ENCODE data around the gene RPL13A.
A peak's percentile ranks its signal among the peaks of the same experiment; 100 is the strongest.

RPL13A gene

GRCh38 chr19:49518033-49518432 is 30.6 kb downstream of the RPL13A start:
- H3K4me1 ChIP-seq (ENCODE audit: control insufficient read depth in 5 of 5, insufficient read depth in 5 of 5, low read length in 5 of 5) = peaks cover 6 to 54% (median 46%) of the 10 kb centered on the region in 5 donors
- no peak overlapping the region for H3K4me3 ChIP-seq (ENCODE audit: low read depth in 1 of 5, low read length in 5 of 5)
- peaks cover 0 to 17% (median 12%) of the 10 kb centered on the region in 5 donors for H3K36me3 ChIP-seq (ENCODE audit: control insufficient read depth in 5 of 5, insufficient read depth in 5 of 5, low read length in 5 of 5)
- H3K27me3 ChIP-seq (ENCODE audit: control insufficient read depth in 5 of 5, insufficient read depth in 4 of 5, low read length in 5 of 5) = no peaks in the 10 kb centered on the region
- H3K9me3 ChIP-seq (ENCODE audit: control insufficient read depth in 5 of 5, low read length in 5 of 5) = no peaks in the 10 kb centered on the region
- H3K27ac ChIP-seq (ENCODE audit: low read depth, low read length) = peak overlapping the region; percentile 50
- no peak overlapping the region for H3K9ac ChIP-seq (ENCODE audit: low read length in 5 of 5)

- no peak overlapping the region for H3K4me3 ChIP-seq (ENCODE audit: low read depth in 1 of 5, low read length in 5 of 5)
- no peak overlapping the region for H3K9ac ChIP-seq (ENCODE audit: low read length in 5 of 5)
- no peaks in the 10 kb centered on the region for H3K9me3 ChIP-seq (ENCODE audit: control insufficient read depth in 5 of 5, low read length in 5 of 5)
- H3K27ac ChIP-seq (ENCODE audit: low read depth, low read length) = peak overlapping the region; percentile 35
- peaks cover 6 to 31% (median 20%) of the 10 kb centered on the region in 5 donors for H3K4me1 ChIP-seq (ENCODE audit: control insufficient read depth in 5 of 5, insufficient read depth in 5 of 5, low read length in 5 of 5)
- H3K36me3 ChIP-seq (ENCODE audit: control insufficient read depth in 5 of 5, insufficient read depth in 5 of 5, low read length in 5 of 5) = peaks cover 0 to 30% (median 27%) of the 10 kb centered on the region in 5 donors
- no peaks in the 10 kb centered on the region for H3K27me3 ChIP-seq (ENCODE audit: control insufficient read depth in 5 of 5, insufficient read depth in 4 of 5, low read length in 5 of 5)
These were observed 33.4 kb downstream of the RPL13A start for GRCh38 chr19:49520705-49521319.

- Histone ChIP-seq H3K27ac (ENCODE audit: low read depth, low read length) (no peak overlapping the region), H3K36me3 (ENCODE audit: control insufficient read depth in 5 of 5, insufficient read depth in 5 of 5, low read length in 5 of 5) (peaks cover 0 to 38% (median 29%) of the 10 kb centered on the region in 5 donors)
These were observed 37.5 kb downstream of the RPL13A start for GRCh38 chr19:49524812-49525455.

GRCh38 chr19:49528211-49528771 is 40.9 kb downstream of the RPL13A start:
- Histone ChIP-seq H3K4me1 (ENCODE audit: control insufficient read depth in 5 of 5, insufficient read depth in 5 of 5, low read length in 5 of 5) (peaks cover 0 to 33% (median 18%) of the 10 kb centered on the region in 5 donors), H3K36me3 (ENCODE audit: control insufficient read depth in 5 of 5, insufficient read depth in 5 of 5, low read length in 5 of 5) (peaks cover 0 to 45% (median 25%) of the 10 kb centered on the region in 5 donors), H3K9ac (ENCODE audit: low read length in 5 of 5) (peak overlapping the region in 4 of 5 donors; percentile 30 to 71 (median 43)), H3K27ac (ENCODE audit: low read depth, low read length) (peak overlapping the region; percentile 23), H3K4me3 (ENCODE audit: low read depth in 1 of 5, low read length in 5 of 5) (peak overlapping the region; percentile 55 to 75 (median 69)), H3K27me3 (ENCODE audit: control insufficient read depth in 5 of 5, insufficient read depth in 4 of 5, low read length in 5 of 5) (no peaks in the 10 kb centered on the region), H3K9me3 (ENCODE audit: control insufficient read depth in 5 of 5, low read length in 5 of 5) (no peaks in the 10 kb centered on the region)

More at GRCh38 chr19:49524812-49525455, 37.5 kb downstream of the RPL13A start:
- H3K9me3 ChIP-seq (ENCODE audit: control insufficient read depth in 5 of 5, low read length in 5 of 5) = no peaks in the 10 kb centered on the region
- H3K27me3 ChIP-seq (ENCODE audit: control insufficient read depth in 5 of 5, insufficient read depth in 4 of 5, low read length in 5 of 5) = no peaks in the 10 kb centered on the region
- no peak overlapping the region for H3K4me3 ChIP-seq (ENCODE audit: low read depth in 1 of 5, low read length in 5 of 5)
- H3K9ac ChIP-seq (ENCODE audit: low read length in 5 of 5) = no peak overlapping the region
- H3K4me1 ChIP-seq (ENCODE audit: control insufficient read depth in 5 of 5, insufficient read depth in 5 of 5, low read length in 5 of 5) = peaks cover 4 to 33% (median 21%) of the 10 kb centered on the region in 5 donors

- peaks cover 0 to 48% (median 30%) of the 10 kb centered on the region in 5 donors for H3K4me1 ChIP-seq (ENCODE audit: control insufficient read depth in 5 of 5, insufficient read depth in 5 of 5, low read length in 5 of 5)
- H3K27me3 ChIP-seq (ENCODE audit: control insufficient read depth in 5 of 5, insufficient read depth in 4 of 5, low read length in 5 of 5) = no peaks in the 10 kb centered on the region
- H3K9me3 ChIP-seq (ENCODE audit: control insufficient read depth in 5 of 5, low read length in 5 of 5) = no peaks in the 10 kb centered on the region
- peaks cover 0 to 43% (median 18%) of the 10 kb centered on the region in 5 donors for H3K36me3 ChIP-seq (ENCODE audit: control insufficient read depth in 5 of 5, insufficient read depth in 5 of 5, low read length in 5 of 5)
- no peak overlapping the region for H3K27ac ChIP-seq (ENCODE audit: low read depth, low read length)
- no peak overlapping the region for H3K4me3 ChIP-seq (ENCODE audit: low read depth in 1 of 5, low read length in 5 of 5)
- H3K9ac ChIP-seq (ENCODE audit: low read length in 5 of 5) = no peak overlapping the region
These were observed 43.3 kb downstream of the RPL13A start for GRCh38 chr19:49530708-49531107.

GRCh38 chr19:49533551-49534488 is 46.4 kb downstream of the RPL13A start:
- H3K9me3 ChIP-seq (ENCODE audit: control insufficient read depth in 5 of 5, low read length in 5 of 5) = no peaks in the 10 kb centered on the region

GRCh38 chr19:49534632-49535385 is 47.4 kb downstream of the RPL13A start:
- H3K9me3 ChIP-seq (ENCODE audit: control insufficient read depth in 5 of 5, low read length in 5 of 5) = no peaks in the 10 kb centered on the region
- peaks cover 0 to 58% (median 36%) of the 10 kb centered on the region in 5 donors for H3K36me3 ChIP-seq (ENCODE audit: control insufficient read depth in 5 of 5, insufficient read depth in 5 of 5, low read length in 5 of 5)
- no peak overlapping the region for H3K9ac ChIP-seq (ENCODE audit: low read length in 5 of 5)
- peaks cover 0 to 29% (median 16%) of the 10 kb centered on the region in 5 donors for H3K4me1 ChIP-seq (ENCODE audit: control insufficient read depth in 5 of 5, insufficient read depth in 5 of 5, low read length in 5 of 5)
- no peak overlapping the region for H3K27ac ChIP-seq (ENCODE audit: low read depth, low read length)
- H3K4me3 ChIP-seq (ENCODE audit: low read depth in 1 of 5, low read length in 5 of 5) = peak overlapping the region in 1 of 5 donors; percentile 58
- no peaks in the 10 kb centered on the region for H3K27me3 ChIP-seq (ENCODE audit: control insufficient read depth in 5 of 5, insufficient read depth in 4 of 5, low read length in 5 of 5)

More at GRCh38 chr19:49533551-49534488, 46.4 kb downstream of the RPL13A start:
- no peaks in the 10 kb centered on the region for H3K27me3 ChIP-seq (ENCODE audit: control insufficient read depth in 5 of 5, insufficient read depth in 4 of 5, low read length in 5 of 5)
- peak overlapping the region in 4 of 5 donors; percentile 56 to 72 (median 62) for H3K4me3 ChIP-seq (ENCODE audit: low read depth in 1 of 5, low read length in 5 of 5)
- peaks cover 0 to 33% (median 20%) of the 10 kb centered on the region in 5 donors for H3K4me1 ChIP-seq (ENCODE audit: control insufficient read depth in 5 of 5, insufficient read depth in 5 of 5, low read length in 5 of 5)
- no peak overlapping the region for H3K27ac ChIP-seq (ENCODE audit: low read depth, low read length)
- H3K36me3 ChIP-seq (ENCODE audit: control insufficient read depth in 5 of 5, insufficient read depth in 5 of 5, low read length in 5 of 5) = peaks cover 0 to 52% (median 28%) of the 10 kb centered on the region in 5 donors
- peak overlapping the region in 1 of 5 donors; percentile 41 for H3K9ac ChIP-seq (ENCODE audit: low read length in 5 of 5)

GRCh38 chr19:49536921-49537462 is 49.6 kb downstream of the RPL13A start:
- Histone ChIP-seq H3K9ac (ENCODE audit: low read length in 5 of 5) (no peak overlapping the region), H3K36me3 (ENCODE audit: control insufficient read depth in 5 of 5, insufficient read depth in 5 of 5, low read length in 5 of 5) (peaks cover 0 to 61% (median 37%) of the 10 kb centered on the region in 5 donors), H3K4me3 (ENCODE audit: low read depth in 1 of 5, low read length in 5 of 5) (no peak overlapping the region), H3K9me3 (ENCODE audit: control insufficient read depth in 5 of 5, low read length in 5 of 5) (no peaks in the 10 kb centered on the region), H3K27me3 (ENCODE audit: control insufficient read depth in 5 of 5, insufficient read depth in 4 of 5, low read length in 5 of 5) (no peaks in the 10 kb centered on the region), H3K27ac (ENCODE audit: low read depth, low read length) (no peak overlapping the region), H3K4me1 (ENCODE audit: control insufficient read depth in 5 of 5, insufficient read depth in 5 of 5, low read length in 5 of 5) (peaks cover 0 to 25% (median 16%) of the 10 kb centered on the region in 5 donors)

GRCh38 chr19:49538643-49539042 is 51.2 kb downstream of the RPL13A start:
- Histone ChIP-seq H3K9me3 (ENCODE audit: control insufficient read depth in 5 of 5, low read length in 5 of 5) (no peaks in the 10 kb centered on the region), H3K27me3 (ENCODE audit: control insufficient read depth in 5 of 5, insufficient read depth in 4 of 5, low read length in 5 of 5) (no peaks in the 10 kb centered on the region), H3K27ac (ENCODE audit: low read depth, low read length) (no peak overlapping the region), H3K4me1 (ENCODE audit: control insufficient read depth in 5 of 5, insufficient read depth in 5 of 5, low read length in 5 of 5) (peaks cover 0 to 16% (median 8%) of the 10 kb centered on the region in 5 donors), H3K36me3 (ENCODE audit: control insufficient read depth in 5 of 5, insufficient read depth in 5 of 5, low read length in 5 of 5) (peaks cover 0 to 68% (median 47%) of the 10 kb centered on the region in 5 donors), H3K9ac (ENCODE audit: low read length in 5 of 5) (no peak overlapping the region), H3K4me3 (ENCODE audit: low read depth in 1 of 5, low read length in 5 of 5) (no peak overlapping the region)

Data from subcutaneous abdominal adipose tissue (tissue), 5 donors.